Activated CD4-positive, alpha-beta T cell treated with anti-CD3 and anti-CD28 coated beads, Interleukin-2, amount 50 U/mL, for 4 hours (primary cell): Measurements from ENCODE around the gene UBE4B.
"Not testable (repeated sequence)": the region's sequence is repeated elsewhere in the genome, so short reads cannot be mapped to it uniquely, and the experiment has no call there.

Experiments
- DNase-seq, 2 experiments: peaks; one replicate each; pipeline ENCODE4 v3.0.0-alpha.2; 2020

Gene UBE4B

DNA sequence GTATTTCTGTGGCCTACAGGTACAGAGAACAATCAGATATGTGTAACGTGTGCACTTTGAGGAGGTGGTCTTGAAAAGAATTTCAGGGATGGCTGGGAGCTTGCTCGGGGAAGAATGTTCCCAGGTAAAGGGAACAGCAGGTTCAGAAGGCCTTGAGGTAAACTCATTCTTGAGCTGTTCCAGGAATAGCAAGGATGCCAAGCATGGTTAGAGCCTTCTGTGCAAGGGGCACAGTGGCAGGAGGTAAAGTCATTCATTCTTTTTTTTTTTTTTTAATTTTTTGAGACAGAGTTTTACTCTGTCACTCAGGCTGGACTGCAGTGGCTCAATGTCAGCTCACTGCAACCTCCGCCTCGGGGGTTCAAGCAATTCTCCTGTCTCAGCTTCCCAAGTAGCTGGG, 10.0 kb downstream of the UBE4B start:
- no peak for DNase-seq

- DNase-seq: no peak
Measured at GRCh38 chr1:10045480-10046355, 13.0 kb downstream of the UBE4B start.

GRCh38 chr1:10046356-10047085, 13.8 kb downstream of the UBE4B start:
- DNase-seq: no peak

GRCh38 chr1:10048601-10049000, 15.8 kb downstream of the UBE4B start:
- no peak for DNase-seq

GRCh38 chr1:10050611-10051010, 17.9 kb downstream of the UBE4B start:
- no peak for DNase-seq

DNA sequence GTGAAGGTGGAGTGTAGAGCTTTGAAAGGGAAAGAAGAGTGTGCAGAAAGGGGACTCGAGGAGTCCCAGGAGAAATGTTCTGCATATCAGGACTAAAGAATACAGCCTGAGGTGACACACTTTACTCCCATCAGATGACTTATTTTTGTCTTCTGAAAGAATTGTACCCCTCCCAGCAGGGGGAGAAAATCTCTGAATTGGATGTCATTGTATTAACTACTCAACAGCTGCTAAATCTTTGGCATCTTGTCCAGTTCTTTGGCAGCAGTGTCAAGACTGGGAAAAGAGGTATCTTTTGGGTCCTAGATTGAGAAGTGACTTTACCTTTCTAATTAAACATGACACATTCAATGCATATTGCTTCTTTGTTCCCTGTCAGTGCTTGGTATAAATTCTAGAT, 18.9 kb downstream of the UBE4B start:
- DNase-seq: no peak

- DNase-seq: no peak
Measured at GRCh38 chr1:10052347-10052746, 19.6 kb downstream of the UBE4B start.

DNA sequence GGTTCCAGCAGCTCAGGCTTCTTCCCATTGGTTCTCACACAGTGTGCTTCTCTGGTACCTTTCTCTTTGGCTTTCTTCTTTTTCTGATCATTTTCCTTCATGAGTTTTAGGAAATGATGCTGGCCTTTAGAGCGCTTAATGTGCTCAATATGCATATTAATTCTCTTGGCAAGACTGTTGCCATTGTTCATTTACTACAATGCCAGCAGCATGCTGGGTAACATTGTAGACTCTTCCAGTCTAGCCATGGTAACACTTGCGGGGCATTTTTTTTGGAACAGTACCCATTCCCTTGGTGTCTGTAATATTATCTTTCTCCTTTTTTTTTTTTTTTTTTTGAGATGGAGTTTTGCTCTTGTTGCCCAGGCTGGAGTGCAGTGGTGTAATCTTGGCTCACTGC, 21.7 kb downstream of the UBE4B start:
- DNase-seq: no peak

GRCh38 chr1:10056599-10056987, 23.8 kb downstream of the UBE4B start:
- DNase-seq: no peak

DNA sequence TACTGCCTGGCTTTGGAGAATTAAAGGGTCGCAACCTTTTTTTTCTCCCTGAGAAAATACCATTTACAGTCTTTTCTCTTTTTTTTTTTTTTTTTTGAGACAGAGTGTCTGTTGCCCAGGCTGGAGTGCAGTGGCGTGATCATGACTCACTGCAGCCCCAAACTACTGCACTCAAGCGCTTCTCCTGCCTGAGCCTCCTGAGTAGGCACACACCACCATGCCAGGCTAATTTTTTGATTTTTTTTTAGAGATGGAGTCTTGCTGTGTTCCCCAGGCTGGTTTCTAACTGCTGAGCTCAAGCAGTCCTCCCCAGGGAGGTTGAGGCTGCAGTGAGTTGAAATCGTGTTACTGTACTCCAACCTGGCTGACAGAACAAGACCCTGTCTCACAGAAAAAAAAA, 24.6 kb downstream of the UBE4B start:
- no peak for DNase-seq

GRCh38 chr1:10057796-10058195, 25.0 kb downstream of the UBE4B start:
- no peak for DNase-seq

DNA sequence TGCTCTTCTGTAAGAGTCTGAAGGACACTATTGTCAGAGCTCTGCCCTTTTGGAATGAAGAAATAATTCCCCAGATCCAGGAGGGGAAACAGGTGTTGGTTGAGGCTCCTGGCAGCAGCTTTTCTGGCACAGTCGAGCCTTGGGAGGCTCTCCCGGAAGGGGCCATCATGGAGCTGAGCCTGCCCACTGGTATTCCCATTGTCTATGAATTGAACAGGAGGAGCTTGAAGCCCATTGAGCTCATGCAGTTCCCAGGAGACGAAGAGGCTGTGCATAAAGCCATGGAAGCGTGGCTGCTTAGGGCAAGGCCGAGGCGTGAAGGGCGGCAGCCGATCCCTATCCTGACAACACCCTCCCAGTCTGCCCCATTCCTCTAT, 26.6 kb downstream of the UBE4B start:
- DNase-seq: no peak

GRCh38 chr1:10060311-10061100, 27.7 kb downstream of the UBE4B start:
- no peak for DNase-seq

DNA sequence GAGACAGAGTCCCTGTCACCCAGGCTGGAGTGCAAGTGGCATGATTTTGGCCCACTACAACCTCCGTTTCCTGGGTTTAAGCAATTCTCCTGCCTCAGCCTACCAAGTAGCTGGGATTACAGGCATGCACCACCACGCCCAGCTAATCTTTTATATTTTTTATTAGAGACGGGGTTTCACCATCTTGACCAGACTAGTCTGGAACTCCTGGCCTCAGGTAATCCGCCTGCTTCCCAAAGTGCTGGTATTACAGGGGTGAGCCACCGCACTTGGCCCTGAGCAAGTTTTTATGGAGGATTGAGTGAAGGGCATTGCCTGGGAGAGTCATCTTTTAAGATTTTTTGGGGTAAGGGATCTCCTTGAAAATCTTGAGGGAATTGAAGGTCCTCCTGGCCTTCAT, 28.5 kb downstream of the UBE4B start:
- DNase-seq: no peak

GRCh38 chr1:10063878-10064277, 31.1 kb downstream of the UBE4B start:
- no peak for DNase-seq

GRCh38 chr1:10064416-10065343, 31.9 kb downstream of the UBE4B start:
- DNase-seq: no peak

DNA sequence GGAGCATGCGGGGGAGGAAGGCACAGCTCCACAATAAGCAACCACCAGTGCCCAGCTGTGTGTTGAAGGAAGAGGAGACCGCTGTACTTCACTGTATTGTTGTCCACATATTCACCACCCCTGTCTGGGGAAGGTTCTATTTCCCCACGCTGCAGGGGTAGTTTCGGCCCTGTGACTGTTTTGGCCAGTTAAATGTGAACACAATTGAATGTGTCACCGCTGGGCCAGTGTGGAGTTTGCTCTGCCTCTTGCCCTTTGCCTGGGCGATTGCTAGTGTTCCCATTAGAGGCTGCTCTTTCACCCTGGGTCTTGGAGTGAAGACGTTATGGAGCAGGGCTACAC, 32.6 kb downstream of the UBE4B start:
- no peak for DNase-seq

DNA sequence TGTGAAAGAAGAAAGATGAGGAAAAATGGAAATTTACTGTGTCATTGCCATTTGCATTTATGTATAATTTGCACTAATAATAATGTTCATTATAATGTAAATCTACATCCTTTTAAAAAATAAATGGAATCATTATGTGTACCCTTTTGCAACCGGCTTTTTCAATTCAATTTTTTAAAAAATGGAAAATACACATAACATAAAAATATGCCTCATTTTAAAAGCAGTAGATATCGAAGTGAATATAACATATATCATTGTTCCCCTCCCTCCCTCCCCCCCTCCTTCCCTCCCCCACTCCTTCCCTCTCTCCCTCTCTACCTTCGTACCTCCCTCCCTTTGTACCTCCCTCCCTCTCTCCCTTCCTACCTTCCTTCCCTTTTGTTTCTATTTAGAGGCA, 33.0 kb downstream of the UBE4B start:
- no peak for DNase-seq

GRCh38 chr1:10068605-10069294, 36.0 kb downstream of the UBE4B start:
- DNase-seq: no peak

- no peak for DNase-seq
Measured at GRCh38 chr1:10070206-10070605, 37.4 kb downstream of the UBE4B start.

DNA sequence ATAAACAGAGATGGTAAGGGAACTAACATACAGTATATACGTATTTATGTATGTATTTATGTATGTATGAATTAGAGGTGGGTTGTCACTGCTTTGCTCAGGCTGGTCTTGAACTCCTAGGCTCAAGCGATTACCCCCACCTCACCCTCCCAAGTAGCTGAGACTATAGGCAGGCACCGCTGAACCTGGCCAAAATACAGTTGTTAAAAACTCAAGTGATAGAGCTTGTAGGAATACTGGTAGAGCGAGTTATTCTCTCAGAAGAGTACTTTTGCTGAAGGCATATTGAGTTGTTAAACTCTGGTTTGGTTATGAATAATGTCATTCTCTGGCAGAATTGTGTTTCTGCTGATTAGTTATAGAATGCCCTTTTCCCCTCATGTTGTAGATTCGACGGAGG, 38.9 kb downstream of the UBE4B start:
- no peak for DNase-seq

GRCh38 chr1:10073371-10073770, 40.6 kb downstream of the UBE4B start:
- not testable (repeated sequence) for DNase-seq
